ENCODE data around the gene HHATL.

GRCh38 chr3:42736531-42736930, 33.9 kb upstream of the HHATL start:
- TF ChIP-seq POLR2A (IDR thresholded peaks at IDR 0.05; ENCODE audit: low read length) (no peak), GATA1 (IDR thresholded peaks at IDR 0.05; ENCODE audit: low read depth, low read length) (no peak)

Data from erythroblast (primary cell).